Neural progenitor cell (in vitro differentiated cells): Measurements from ENCODE around the gene CFAP92. TPM values are rescaled to one million over a fixed set of nuclear protein-coding genes. Genes with fewer than 3 reads are reported as not detected.

ENCODE experiments used
- DNase-seq: peaks from one replicate; pipeline ENCODE4 v3.0.0-alpha.2; 2016; ENCODE audit warnings: low spot score
- H2AFZ ChIP-seq: fragments of 200-600 bp; sonication (generic); replicated peaks from 2 replicates; pipeline ENCODE4 v1.6.1; 2016; ENCODE audit warnings: antibody characterized with exemption
- H3F3A ChIP-seq: fragments of 200-600 bp; sonication (generic); 2 replicates; pipeline ENCODE4 v1.6.1; 2016; ENCODE audit warnings: antibody characterized with exemption, low read depth
- H3K27ac ChIP-seq: fragments of 200-600 bp; sonication (generic); 2 replicates; pipeline ENCODE4 v1.5.1; 2016; ENCODE audit warnings: mild to moderate bottlenecking
- H3K27me3 ChIP-seq: fragments of 200-600 bp; sonication (generic); 2 replicates; pipeline ENCODE4 v1.6.1; 2016; ENCODE audit warnings: mild to moderate bottlenecking, moderate library complexity
- H3K36me3 ChIP-seq: fragments of 200-600 bp; sonication (generic); 2 replicates; pipeline ENCODE4 v1.5.1; 2016
- H3K4me1 ChIP-seq: fragments of 200-600 bp; sonication (generic); 2 replicates; pipeline ENCODE4 v1.6.1; 2016; ENCODE audit warnings: mixed run types
- H3K4me2 ChIP-seq: fragments of 200-600 bp; sonication (generic); 2 replicates; pipeline ENCODE4 v1.6.1; 2016
- H3K4me3 ChIP-seq: fragments of 200-600 bp; sonication (generic); 2 replicates; pipeline ENCODE4 v1.5.1; 2016
- H3K79me2 ChIP-seq: fragments of 200-600 bp; sonication (generic); 2 replicates; pipeline ENCODE4 v1.6.1; 2016; ENCODE audit warnings: low read depth
- H3K9ac ChIP-seq: fragments of 200-600 bp; sonication (generic); 2 replicates; pipeline ENCODE4 v1.6.1; 2016
- H3K9me3 ChIP-seq: fragments of 200-600 bp; sonication (generic); 2 replicates; pipeline ENCODE4 v1.5.1; 2016; ENCODE audit warnings: low read depth
- H4K20me1 ChIP-seq: fragments of 200-600 bp; sonication (generic); 2 replicates; pipeline ENCODE4 v1.6.1; 2016; ENCODE audit warnings: low read depth
- H3K27ac Mint-ChIP-seq: 3 replicates; pipeline ENCODE4 v1.8.0; 2021; ENCODE audit warnings: mixed read lengths
- H3K27me3 Mint-ChIP-seq: 2 replicates; pipeline ENCODE4 v1.8.0; 2022; ENCODE audit warnings: low read depth, mild to moderate bottlenecking, inconsistent platforms, moderate library complexity, mixed read lengths; ENCODE audit not compliant: insufficient read depth
- H3K36me3 Mint-ChIP-seq: 3 replicates; pipeline ENCODE4 v1.8.0; 2021; ENCODE audit warnings: mixed read lengths
- H3K4me1 Mint-ChIP-seq: 3 replicates; pipeline ENCODE4 v1.8.0; 2021; ENCODE audit warnings: mixed read lengths
- H3K4me3 Mint-ChIP-seq: 3 replicates; pipeline ENCODE4 v1.8.0; 2021; ENCODE audit warnings: mild to moderate bottlenecking, moderate library complexity, mixed read lengths
- H3K9me3 Mint-ChIP-seq: 3 replicates; pipeline ENCODE4 v1.8.0; 2020; ENCODE audit warnings: mixed read lengths
- CTCF ChIP-seq: fragments of 200-600 bp; sonication (generic); IDR thresholded peaks from 2 replicates; pipeline ENCODE4 v1.5.1; 2017; ENCODE audit warnings: antibody characterized with exemption, mild to moderate bottlenecking
- EZH2 ChIP-seq: fragments of 200-600 bp; sonication (generic); IDR thresholded peaks from 2 replicates; pipeline ENCODE4 v1.6.1; 2017; ENCODE audit warnings: antibody characterized with exemption, mild to moderate bottlenecking, moderate library complexity
- EZH2phosphoT487 ChIP-seq: fragments of 200-600 bp; sonication (generic); IDR thresholded peaks from 2 replicates; pipeline ENCODE4 v1.6.1; 2017; ENCODE audit warnings: antibody characterized with exemption
- total RNA-seq: library from RNA; depleted of rRNA; stranded (reverse); fragments of >200 nt; gene quantifications from 2 replicates; pipeline ENCODE4 v1.2.3, GENCODE V29; 2015; ENCODE audit warnings: low replicate concordance

Gene CFAP92
- total RNA-seq, 1 donor from 2014 or later: 5.5 TPM

GRCh38 chr3:128942161-128942952, 51.5 kb downstream of the CFAP92 start:
- Histone ChIP-seq H3K79me2 (no peaks in the 10 kb centered on the region), H3K4me3 (no peak overlapping the region), H3K9me3 (no peaks in the 10 kb centered on the region), H3K9ac (no peak overlapping the region), H3F3A (no peaks in the 10 kb centered on the region), H3K4me1 (no peaks in the 10 kb centered on the region), H2AFZ (no peak overlapping the region), H3K27ac (no peak overlapping the region), H3K27me3 (no peaks in the 10 kb centered on the region), H3K36me3 (no peaks in the 10 kb centered on the region), H4K20me1 (no peaks in the 10 kb centered on the region), H3K4me2 (no peak overlapping the region)
- Mint-ChIP-seq H3K4me3 (no peak overlapping the region), H3K27ac (no peak overlapping the region), H3K9me3 (no peaks in the 10 kb centered on the region), H3K4me1 (no peaks in the 10 kb centered on the region), H3K36me3 (peaks cover 1% of the 10 kb centered on the region), H3K27me3 (peaks cover 2% of the 10 kb centered on the region)
- DNase-seq: no peak
- TF ChIP-seq EZH2phosphoT487 (no peak), CTCF (no peak), EZH2 (no peak)

- no peak overlapping the region for H3K9ac ChIP-seq
- H3K27ac Mint-ChIP-seq: no peak overlapping the region
- H3K36me3 Mint-ChIP-seq: peaks cover 1% of the 10 kb centered on the region
- H3K36me3 ChIP-seq: no peaks in the 10 kb centered on the region
- H2AFZ ChIP-seq: no peak overlapping the region
- no peaks in the 10 kb centered on the region for H3K4me1 ChIP-seq
- no peaks in the 10 kb centered on the region for H3K9me3 Mint-ChIP-seq
- no peak overlapping the region for H3K4me3 Mint-ChIP-seq
- no peak overlapping the region for H3K4me3 ChIP-seq
- no peaks in the 10 kb centered on the region for H3F3A ChIP-seq
- H3K4me1 Mint-ChIP-seq: no peaks in the 10 kb centered on the region
- TF ChIP-seq CTCF (no peak), EZH2 (no peak), EZH2phosphoT487 (no peak)
- no peaks in the 10 kb centered on the region for H4K20me1 ChIP-seq
- H3K27me3 ChIP-seq: no peaks in the 10 kb centered on the region
- no peak overlapping the region for H3K4me2 ChIP-seq
- peaks cover 2% of the 10 kb centered on the region for H3K27me3 Mint-ChIP-seq
- no peaks in the 10 kb centered on the region for H3K9me3 ChIP-seq
- DNase-seq: no peak
- H3K27ac ChIP-seq: no peak overlapping the region
- H3K79me2 ChIP-seq: no peaks in the 10 kb centered on the region
Measured at GRCh38 chr3:128940252-128940651, 53.6 kb downstream of the CFAP92 start.

- no peaks in the 10 kb centered on the region for H3K4me1 Mint-ChIP-seq
- no peak for TF ChIP-seq EZH2phosphoT487
- no peak for TF ChIP-seq CTCF
- TF ChIP-seq EZH2: no peak
- H3K27ac Mint-ChIP-seq: peak overlapping the region; percentile 75
- Histone ChIP-seq H4K20me1 (no peaks in the 10 kb centered on the region), H3K4me1 (no peaks in the 10 kb centered on the region), H3F3A (no peaks in the 10 kb centered on the region), H3K9me3 (no peaks in the 10 kb centered on the region), H3K27me3 (no peaks in the 10 kb centered on the region), H3K4me3 (no peak overlapping the region), H2AFZ (no peak overlapping the region), H3K9ac (no peak overlapping the region), H3K36me3 (no peaks in the 10 kb centered on the region), H3K27ac (no peak overlapping the region), H3K79me2 (no peaks in the 10 kb centered on the region), H3K4me2 (no peak overlapping the region)
- no peak overlapping the region for H3K4me3 Mint-ChIP-seq
- H3K27me3 Mint-ChIP-seq: peaks cover 2% of the 10 kb centered on the region
- peaks cover 2% of the 10 kb centered on the region for H3K36me3 Mint-ChIP-seq
- DNase-seq: no peak
- no peaks in the 10 kb centered on the region for H3K9me3 Mint-ChIP-seq
Measured at GRCh38 chr3:128936341-128936740, 57.5 kb downstream of the CFAP92 start.
